Osteocyte (in vitro differentiated cells): ENCODE data around the gene SAMD4A. TPM values are rescaled to one million over a fixed set of nuclear protein-coding genes. Genes with fewer than 3 reads are reported as not detected.
"Not testable (repeated sequence)": the region's sequence is repeated elsewhere in the genome, so short reads cannot be mapped to it uniquely, and the experiment has no call there.

Experiments used
- DNase-seq: peaks from one replicate; pipeline ENCODE4 v3.0.0; 2021; ENCODE audit warnings: mixed read lengths; ENCODE audit not compliant: unreplicated experiment; ENCODE audit errors: extremely low spot score
- H3K27ac Mint-ChIP-seq: one replicate; pipeline ENCODE4 v1.8.0; 2021; ENCODE audit warnings: mild to moderate bottlenecking, mixed read lengths; ENCODE audit not compliant: unreplicated experiment
- H3K27me3 Mint-ChIP-seq: one replicate; pipeline ENCODE4 v1.8.0; 2021; ENCODE audit warnings: mixed read lengths; ENCODE audit not compliant: unreplicated experiment
- H3K36me3 Mint-ChIP-seq: one replicate; pipeline ENCODE4 v1.8.0; 2021; ENCODE audit warnings: mixed read lengths; ENCODE audit not compliant: unreplicated experiment
- H3K4me1 Mint-ChIP-seq: one replicate; pipeline ENCODE4 v1.8.0; 2021; ENCODE audit warnings: mixed read lengths; ENCODE audit not compliant: unreplicated experiment
- H3K4me3 Mint-ChIP-seq: one replicate; pipeline ENCODE4 v1.8.0; 2021; ENCODE audit warnings: mild to moderate bottlenecking, moderate library complexity, mixed read lengths; ENCODE audit not compliant: unreplicated experiment
- H3K9me3 Mint-ChIP-seq: one replicate; pipeline ENCODE4 v1.8.0; 2021; ENCODE audit warnings: mixed read lengths; ENCODE audit not compliant: unreplicated experiment
- CTCF ChIP-seq: fragments of 200-600 bp; sonication (generic); IDR thresholded peaks from 2 replicates; pipeline ENCODE4 v1.5.0; 2021; ENCODE audit warnings: antibody characterized with exemption, mild to moderate bottlenecking, moderate library complexity
- total RNA-seq: library from RNA; stranded (reverse); gene quantifications from 2 replicates; pipeline ENCODE4 v1.2.1, GENCODE V29; 2021

The SAMD4A gene
- total RNA-seq, 1 donor from 2014 or later = 39.1 TPM

- Mint-ChIP-seq H3K4me3 (no peak overlapping the region), H3K4me1 (peaks cover 3% of the 10 kb centered on the region), H3K9me3 (no peaks in the 10 kb centered on the region), H3K36me3 (peaks cover 11% of the 10 kb centered on the region), H3K27ac (no peak overlapping the region), H3K27me3 (no peaks in the 10 kb centered on the region)
- DNase-seq = no peak
- no peak for TF ChIP-seq CTCF
Observed at GRCh38 chr14:54747616-54748015, 180.7 kb downstream of the SAMD4A start.

- no peaks in the 10 kb centered on the region for H3K9me3 Mint-ChIP-seq
- H3K4me1 Mint-ChIP-seq = peaks cover 3% of the 10 kb centered on the region
- H3K36me3 Mint-ChIP-seq = peaks cover 15% of the 10 kb centered on the region
- H3K27me3 Mint-ChIP-seq = no peaks in the 10 kb centered on the region
- no peak for TF ChIP-seq CTCF
- H3K4me3 Mint-ChIP-seq = no peak overlapping the region
- DNase-seq = no peak
- no peak overlapping the region for H3K27ac Mint-ChIP-seq
Observed at GRCh38 chr14:54749180-54749579, 182.3 kb downstream of the SAMD4A start.

GRCh38 chr14:54749727-54750126, 182.8 kb downstream of the SAMD4A start:
- H3K9me3 Mint-ChIP-seq = no peaks in the 10 kb centered on the region
- no peak for TF ChIP-seq CTCF
- DNase-seq = no peak
- H3K36me3 Mint-ChIP-seq = peaks cover 17% of the 10 kb centered on the region
- no peak overlapping the region for H3K27ac Mint-ChIP-seq
- no peak overlapping the region for H3K4me3 Mint-ChIP-seq
- H3K4me1 Mint-ChIP-seq = peaks cover 3% of the 10 kb centered on the region
- no peaks in the 10 kb centered on the region for H3K27me3 Mint-ChIP-seq

- DNase-seq, H3K9me3 Mint-ChIP-seq, H3K4me3 Mint-ChIP-seq, H3K4me1 Mint-ChIP-seq, H3K27me3 Mint-ChIP-seq, H3K27ac Mint-ChIP-seq: not testable (repeated sequence)
- H3K36me3 Mint-ChIP-seq = peaks cover 29% of the 10 kb centered on the region
Observed at GRCh38 chr14:54752611-54753010, 185.7 kb downstream of the SAMD4A start.

- H3K9me3 Mint-ChIP-seq = not testable (repeated sequence)
Observed at GRCh38 chr14:54753396-54753795, 186.5 kb downstream of the SAMD4A start.

DNA sequence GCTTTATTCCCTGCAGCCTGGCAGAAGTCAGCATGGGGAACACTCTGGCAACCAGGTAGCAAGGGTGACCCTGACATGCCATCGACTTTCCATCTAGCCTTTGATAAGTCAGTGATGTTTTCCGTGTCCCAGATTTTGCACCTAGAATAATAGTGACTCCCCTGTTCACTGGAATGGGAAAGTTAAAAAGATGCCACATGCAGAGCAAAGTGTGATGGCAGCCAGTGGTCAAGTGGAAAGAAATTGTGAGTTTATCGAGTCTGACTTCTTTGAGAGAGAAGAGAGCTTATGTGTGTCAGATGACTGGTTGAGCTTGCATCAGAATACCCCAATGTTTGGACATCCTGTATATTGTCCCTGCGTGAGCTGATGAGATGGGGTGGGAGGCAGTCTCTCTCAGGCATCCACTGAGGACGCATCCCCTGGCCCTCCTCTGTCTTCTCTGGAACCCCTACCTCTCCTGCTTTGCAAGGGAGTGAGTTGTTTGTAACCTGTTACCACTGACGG, 187.2 kb downstream of the SAMD4A start:
- Mint-ChIP-seq H3K4me1 (peaks cover 2% of the 10 kb centered on the region), H3K27me3 (no peaks in the 10 kb centered on the region), H3K27ac (no peak overlapping the region), H3K4me3 (no peak overlapping the region), H3K9me3 (no peaks in the 10 kb centered on the region), H3K36me3 (peaks cover 29% of the 10 kb centered on the region)
- DNase-seq = no peak
- no peak for TF ChIP-seq CTCF

More at GRCh38 chr14:54753396-54753795, 186.5 kb downstream of the SAMD4A start:
- not testable (repeated sequence) for H3K4me1 Mint-ChIP-seq, H3K27ac Mint-ChIP-seq, H3K27me3 Mint-ChIP-seq, DNase-seq, H3K4me3 Mint-ChIP-seq
- peaks cover 29% of the 10 kb centered on the region for H3K36me3 Mint-ChIP-seq
